ENCODE results near the gene ADARB1.
A peak's percentile ranks its signal among the peaks of the same experiment; 100 is the strongest.

Gene ADARB1

GRCh38 chr21:45167796-45168222 is 93.4 kb downstream of the ADARB1 start:
- H3K4me3 ChIP-seq (ENCODE audit: low read depth, low read length), result no peak overlapping the region
- ChIA-PET POLR2A (no interaction called here), CTCF (interaction anchor here (0.7 to 10.4 kb wide), 6 partner anchors 15 to 310 kb away, joined by 3 to 88 read pairs (median 4); no protein-coding TSS in a partner anchor)
- no peak for TF ChIP-seq CTCF (IDR thresholded peaks at IDR 0.05; ENCODE audit: insufficient read depth, low read length, missing control alignments)
- peak; percentile 29 for DNase-seq (ENCODE audit: low read depth, low spot score)

- TF ChIP-seq CTCF (IDR thresholded peaks at IDR 0.05; ENCODE audit: insufficient read depth, low read length, missing control alignments), result no peak
- no peak for DNase-seq (ENCODE audit: low read depth, low spot score)
- ChIA-PET CTCF (interaction anchor here (0.6 to 10.4 kb wide), 4 partner anchors 14 to 32 kb away, joined by 3 to 88 read pairs (median 7); no protein-coding TSS in a partner anchor), POLR2A (no interaction called here)
- no peak overlapping the region for H3K4me3 ChIP-seq (ENCODE audit: low read depth, low read length)
These were observed 94.1 kb downstream of the ADARB1 start for GRCh38 chr21:45168522-45168921.

GRCh38 chr21:45169001-45169400 is 94.6 kb downstream of the ADARB1 start:
- no peak for DNase-seq (ENCODE audit: low read depth, low spot score)
- ChIA-PET CTCF (interaction anchor here (0.6 to 10.4 kb wide), 3 partner anchors 13 to 32 kb away, joined by 3 to 88 read pairs (median 10); no protein-coding TSS in a partner anchor), POLR2A (no interaction called here)
- no peak for TF ChIP-seq CTCF (IDR thresholded peaks at IDR 0.05; ENCODE audit: insufficient read depth, low read length, missing control alignments)
- no peak overlapping the region for H3K4me3 ChIP-seq (ENCODE audit: low read depth, low read length)

GRCh38 chr21:45169682-45170081 is 95.3 kb downstream of the ADARB1 start:
- POLR2A ChIA-PET, result no interaction called here
- DNase-seq (ENCODE audit: low read depth, low spot score), result no peak
- TF ChIP-seq CTCF (IDR thresholded peaks at IDR 0.05; ENCODE audit: insufficient read depth, low read length, missing control alignments), result no peak
- H3K4me3 ChIP-seq (ENCODE audit: low read depth, low read length), result no peak overlapping the region
- CTCF ChIA-PET, result interaction anchor here (1.1 to 10.4 kb wide), 2 partner anchors 13 to 31 kb away, joined by 3 to 88 read pairs; no protein-coding TSS in a partner anchor

GRCh38 chr21:45170987-45171386 is 96.6 kb downstream of the ADARB1 start:
- ChIA-PET CTCF (no interaction called here), POLR2A (interaction anchor here (0.5 kb wide), 1 partner anchor 207 kb away, joined by 3 read pairs; no protein-coding TSS in a partner anchor)
- no peak for TF ChIP-seq CTCF (IDR thresholded peaks at IDR 0.05; ENCODE audit: insufficient read depth, low read length, missing control alignments)

GRCh38 chr21:45172420-45172819 is 98.0 kb downstream of the ADARB1 start:
- no peak for TF ChIP-seq CTCF (IDR thresholded peaks at IDR 0.05; ENCODE audit: insufficient read depth, low read length, missing control alignments)
- H3K4me3 ChIP-seq (ENCODE audit: low read depth, low read length), result no peak overlapping the region
- ChIA-PET CTCF (no interaction called here), POLR2A (no interaction called here)
- no peak for DNase-seq (ENCODE audit: low read depth, low spot score)

More at GRCh38 chr21:45170987-45171386, 96.6 kb downstream of the ADARB1 start:
- no peak for DNase-seq (ENCODE audit: low read depth, low spot score)
- H3K4me3 ChIP-seq (ENCODE audit: low read depth, low read length), result no peak overlapping the region
